Dendritic cell treated with granulocyte-macrophage colony-stimulating factor and Interleukin-4, amounts not matched to agents 40 ng/mL and 50 ng/mL, for 4 days (primary cell): ENCODE measurements around the gene REEP6.

Experiments used
- H3K27ac Mint-ChIP-seq: one replicate; pipeline ENCODE4 v1.8.0; 2022; ENCODE audit warnings: mild to moderate bottlenecking, mixed read lengths
- H3K27me3 Mint-ChIP-seq: one replicate; pipeline ENCODE4 v1.8.0; 2022; ENCODE audit warnings: mild to moderate bottlenecking, mixed read lengths
- H3K36me3 Mint-ChIP-seq: one replicate; pipeline ENCODE4 v1.8.0; 2022; ENCODE audit warnings: low read depth, mixed read lengths
- H3K4me1 Mint-ChIP-seq: one replicate; pipeline ENCODE4 v1.8.0; 2022; ENCODE audit warnings: low read depth, mixed read lengths
- H3K4me3 Mint-ChIP-seq: one replicate; pipeline ENCODE4 v1.8.0; 2022; ENCODE audit warnings: mild to moderate bottlenecking, moderate library complexity, mixed read lengths
- H3K9me3 Mint-ChIP-seq: one replicate; pipeline ENCODE4 v1.8.0; 2022; ENCODE audit warnings: mixed read lengths
- intact Hi-C: fragments of 100-400 bp; cut with micrococcal nuclease; formaldehyde crosslinking; loops from one replicate; pipeline ENCODE4 v1.15.0; 2022

Gene REEP6

DNA sequence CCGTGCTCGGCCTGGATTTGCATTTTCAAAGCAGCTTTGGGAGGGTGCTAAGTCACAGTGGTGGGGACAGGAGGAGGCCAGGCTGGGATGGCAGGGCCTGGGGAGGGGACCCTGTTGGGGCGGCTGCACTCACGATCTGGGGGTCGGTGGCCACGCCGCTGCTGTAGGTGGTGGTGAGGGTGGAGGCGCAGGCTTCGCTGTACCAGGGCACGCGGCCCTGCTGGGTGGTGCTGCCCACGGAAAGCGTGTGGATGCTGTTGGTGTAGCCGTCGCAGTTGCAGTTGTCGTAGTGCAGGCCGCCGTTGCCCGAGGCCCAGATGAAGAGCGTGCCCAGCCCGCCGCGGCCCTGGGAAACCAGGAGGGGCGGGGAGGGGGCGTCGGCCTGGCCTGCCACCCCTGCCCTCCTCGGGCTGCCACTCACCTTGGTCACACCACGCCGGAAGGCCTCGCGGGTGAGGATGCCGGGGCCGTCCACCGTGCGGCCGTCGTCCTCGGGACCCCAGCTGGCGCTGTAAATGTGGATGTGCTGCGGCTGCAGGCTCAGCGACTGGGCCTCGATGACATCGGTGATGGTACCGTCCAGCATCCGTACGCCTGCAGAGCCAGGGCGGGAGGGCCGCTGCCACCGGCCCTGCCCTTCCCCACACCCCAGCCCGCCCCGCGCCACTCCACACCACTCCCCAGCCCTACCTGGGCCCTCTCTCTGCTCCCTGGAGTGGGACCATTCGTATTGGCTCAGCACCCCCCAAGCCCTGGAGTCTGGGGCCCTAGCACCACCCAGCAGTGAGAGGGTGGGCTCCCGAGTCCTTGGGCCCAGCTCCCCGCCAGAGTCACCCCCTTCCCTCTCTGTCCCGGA, 4.0 kb upstream of the REEP6 start:
- Mint-ChIP-seq H3K27ac (no peak overlapping the region), H3K4me1 (peaks cover 22% of the 10 kb centered on the region), H3K27me3 (peaks cover 11% of the 10 kb centered on the region), H3K36me3 (no peaks in the 10 kb centered on the region), H3K4me3 (no peak overlapping the region), H3K9me3 (no peaks in the 10 kb centered on the region)
- intact Hi-C loops = no loop called here

DNA sequence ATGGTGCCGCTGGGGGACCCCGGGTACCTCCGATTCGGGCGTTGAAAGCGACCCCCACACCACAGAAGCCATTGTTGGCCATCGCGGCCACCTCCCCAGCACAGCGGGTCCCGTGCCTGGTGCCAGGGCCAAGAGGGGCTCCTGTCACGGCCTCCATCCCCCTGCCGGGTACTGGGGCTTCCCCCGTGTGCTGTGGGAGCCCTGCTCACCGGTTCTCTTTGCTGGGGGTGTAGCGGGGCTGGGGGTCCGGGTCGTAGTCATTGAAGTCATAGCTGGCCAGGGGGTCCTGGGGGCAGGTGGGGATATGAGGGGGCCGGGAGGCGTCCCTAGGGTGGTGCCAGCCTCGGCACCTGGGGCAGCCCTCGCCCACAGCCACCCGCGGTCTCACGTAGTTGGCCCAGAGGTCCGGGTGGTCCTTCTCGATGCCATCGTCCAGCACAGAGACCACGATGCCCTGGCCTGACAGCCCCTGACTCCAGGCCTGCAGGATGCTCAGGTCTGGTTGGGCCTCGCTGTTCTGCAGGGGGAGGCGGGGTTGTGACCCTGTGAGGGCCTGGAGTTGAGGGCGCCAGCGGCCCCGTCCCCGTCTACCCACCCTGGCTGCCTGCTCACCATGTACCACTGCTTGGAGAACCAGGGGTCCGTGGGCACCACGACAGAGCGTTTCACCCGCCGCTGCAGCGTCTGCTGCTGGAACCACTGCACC, 3.3 kb upstream of the REEP6 start:
- Mint-ChIP-seq H3K27me3 (peaks cover 18% of the 10 kb centered on the region), H3K36me3 (no peaks in the 10 kb centered on the region), H3K4me1 (peaks cover 28% of the 10 kb centered on the region), H3K9me3 (no peaks in the 10 kb centered on the region), H3K4me3 (no peak overlapping the region), H3K27ac (no peak overlapping the region)
- intact Hi-C loops = no loop called here

DNA sequence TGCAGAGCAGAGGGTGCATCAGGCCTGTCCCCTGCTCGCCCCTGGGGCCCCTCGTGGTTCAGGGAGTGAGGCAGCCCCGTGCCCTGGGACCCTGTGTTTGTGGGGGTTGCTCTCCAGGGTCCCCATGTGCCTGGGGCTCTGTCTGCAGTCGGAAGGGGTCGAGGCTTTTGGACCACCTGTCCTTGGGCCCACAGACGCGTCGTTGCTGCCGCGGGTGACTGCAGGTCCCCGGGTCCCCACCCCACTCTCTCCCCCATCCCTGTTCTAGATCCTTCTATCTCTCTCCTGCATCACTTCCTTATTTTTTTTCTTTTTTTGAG, 2.7 kb upstream of the REEP6 start:
- intact Hi-C loops = no loop called here
- H3K27ac Mint-ChIP-seq = no peak overlapping the region
- peaks cover 24% of the 10 kb centered on the region for H3K27me3 Mint-ChIP-seq
- no peaks in the 10 kb centered on the region for H3K36me3 Mint-ChIP-seq
- H3K9me3 Mint-ChIP-seq = no peaks in the 10 kb centered on the region
- no peak overlapping the region for H3K4me3 Mint-ChIP-seq
- H3K4me1 Mint-ChIP-seq = peaks cover 33% of the 10 kb centered on the region

DNA sequence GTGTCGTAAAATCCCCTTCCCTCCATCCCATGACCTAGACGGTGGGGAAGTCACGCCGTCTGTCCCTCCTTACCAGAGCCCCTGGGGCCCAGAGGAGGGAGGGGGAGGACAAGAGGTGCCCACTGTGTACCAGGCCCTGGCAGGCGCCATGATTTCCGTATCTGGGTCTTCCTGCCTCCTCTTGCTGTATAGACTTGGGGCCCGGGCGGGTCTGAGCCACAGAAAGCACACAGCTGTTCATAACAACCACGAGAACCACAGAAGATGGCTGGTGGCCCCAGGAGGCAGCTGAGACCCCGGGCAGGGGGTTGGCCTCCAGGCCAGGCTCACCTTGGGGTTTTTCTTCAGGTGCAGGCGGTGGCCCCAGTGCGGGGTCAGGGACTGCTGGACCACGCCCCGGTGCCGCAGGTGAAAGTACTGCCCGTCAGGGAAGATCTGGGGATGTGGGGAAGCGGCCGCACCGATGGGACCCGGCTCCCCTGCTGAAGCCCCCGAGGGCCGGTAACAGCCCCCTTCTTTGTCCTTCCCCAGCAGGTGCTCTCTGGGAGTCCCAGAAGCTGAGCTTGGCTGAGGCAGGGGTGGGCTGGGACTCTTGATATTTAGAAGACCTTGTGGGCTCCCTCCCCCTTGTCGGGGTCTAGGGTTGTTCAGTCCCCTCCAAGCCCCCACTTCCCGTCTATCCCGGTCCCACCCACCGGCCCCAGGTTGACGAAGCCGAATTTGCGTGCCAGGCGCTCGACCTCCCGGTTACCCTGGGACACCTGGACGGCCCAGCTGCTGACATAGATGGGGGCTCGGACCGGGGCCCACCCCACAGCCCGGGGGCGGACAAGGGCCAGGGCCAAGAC, 1.3 kb upstream of the REEP6 start:
- intact Hi-C loops = no loop called here

DNA sequence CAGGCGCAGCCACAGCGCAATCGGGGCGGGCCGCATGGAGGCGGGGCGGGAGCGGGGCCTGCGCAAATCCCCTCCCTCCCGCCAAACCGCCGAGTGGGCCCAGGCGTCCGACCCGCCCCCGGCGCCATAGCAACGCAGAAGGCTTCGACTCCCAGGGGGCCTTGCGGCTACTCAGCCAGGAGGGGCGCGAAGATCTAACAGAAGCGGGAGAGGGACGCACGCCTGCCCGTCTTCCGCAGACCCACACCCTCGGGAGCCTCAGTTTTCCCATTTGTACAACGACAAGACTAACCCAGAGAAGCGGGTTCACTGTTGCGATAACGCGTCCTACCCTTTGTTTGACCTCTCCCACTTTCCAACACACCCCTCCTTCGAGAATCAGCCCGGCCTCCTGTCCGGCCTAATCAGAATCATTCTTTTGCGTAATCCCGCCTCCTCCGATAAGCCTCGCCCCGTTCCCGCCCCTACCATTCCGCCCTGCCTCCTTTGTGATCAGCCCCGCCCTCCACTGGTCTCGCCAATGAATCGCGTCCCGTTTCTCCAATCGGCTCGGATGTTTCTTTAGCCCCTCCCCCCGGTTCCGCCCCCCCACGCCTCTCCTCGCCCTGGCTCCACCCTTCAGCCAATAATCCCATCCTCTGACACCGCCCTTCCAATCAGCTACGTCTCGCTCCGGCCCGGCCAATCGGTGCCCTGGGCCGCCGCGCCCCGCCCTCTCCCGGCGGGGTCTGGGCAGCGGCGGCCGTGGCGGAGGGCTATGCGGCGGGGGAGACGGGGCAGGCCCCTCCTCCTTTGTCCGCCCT, 469 bp upstream of the REEP6 start, which contains the start of gene PCSK4:
Gene PCSK4 (minus strand): TSS at position 40 of the 803 bp plus-strand sequence. CDS start 4 bp downstream, at position 36.
- Mint-ChIP-seq H3K4me1 (peaks cover 35% of the 10 kb centered on the region), H3K4me3 (peak within 1 kb of the TSS; percentile 78), H3K27ac (peak within 1 kb of the TSS; percentile 77), H3K27me3 (peaks cover 38% of the 10 kb centered on the region), H3K9me3 (no peaks in the 10 kb centered on the region), H3K36me3 (no peaks in the 10 kb centered on the region)
- intact Hi-C loops = no loop called here

More for the DNA sequence above, 1.3 kb upstream of the REEP6 start:
- no peaks in the 10 kb centered on the region for H3K36me3 Mint-ChIP-seq
- peaks cover 35% of the 10 kb centered on the region for H3K4me1 Mint-ChIP-seq
- H3K4me3 Mint-ChIP-seq = peak overlapping the region; percentile 78
- no peaks in the 10 kb centered on the region for H3K9me3 Mint-ChIP-seq
- peak overlapping the region; percentile 77 for H3K27ac Mint-ChIP-seq
- peaks cover 34% of the 10 kb centered on the region for H3K27me3 Mint-ChIP-seq

DNA sequence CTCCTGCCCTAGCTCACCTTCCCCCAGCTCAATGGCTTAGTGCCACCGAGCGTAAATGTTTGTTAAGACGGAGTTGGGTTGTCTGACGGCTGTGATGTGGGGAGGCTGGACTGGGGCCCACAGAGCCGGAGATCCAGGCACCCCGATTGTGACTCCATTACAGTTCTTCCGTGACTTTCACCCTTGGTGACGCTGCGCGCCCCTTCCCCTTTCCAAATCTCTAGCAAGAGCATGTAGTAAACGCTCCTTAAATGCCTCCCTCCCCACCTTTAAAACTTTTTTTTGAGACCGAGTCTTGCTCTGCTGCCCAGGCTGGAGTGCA, 829 bp downstream of the REEP6 start:
- peaks cover 43% of the 10 kb centered on the region for H3K27me3 Mint-ChIP-seq
- H3K36me3 Mint-ChIP-seq = no peaks in the 10 kb centered on the region
- peak overlapping the region; percentile 67 for H3K4me3 Mint-ChIP-seq
- peak overlapping the region; percentile 57 for H3K27ac Mint-ChIP-seq
- H3K4me1 Mint-ChIP-seq = peaks cover 35% of the 10 kb centered on the region
- H3K9me3 Mint-ChIP-seq = no peaks in the 10 kb centered on the region
- intact Hi-C loops = no loop called here

DNA sequence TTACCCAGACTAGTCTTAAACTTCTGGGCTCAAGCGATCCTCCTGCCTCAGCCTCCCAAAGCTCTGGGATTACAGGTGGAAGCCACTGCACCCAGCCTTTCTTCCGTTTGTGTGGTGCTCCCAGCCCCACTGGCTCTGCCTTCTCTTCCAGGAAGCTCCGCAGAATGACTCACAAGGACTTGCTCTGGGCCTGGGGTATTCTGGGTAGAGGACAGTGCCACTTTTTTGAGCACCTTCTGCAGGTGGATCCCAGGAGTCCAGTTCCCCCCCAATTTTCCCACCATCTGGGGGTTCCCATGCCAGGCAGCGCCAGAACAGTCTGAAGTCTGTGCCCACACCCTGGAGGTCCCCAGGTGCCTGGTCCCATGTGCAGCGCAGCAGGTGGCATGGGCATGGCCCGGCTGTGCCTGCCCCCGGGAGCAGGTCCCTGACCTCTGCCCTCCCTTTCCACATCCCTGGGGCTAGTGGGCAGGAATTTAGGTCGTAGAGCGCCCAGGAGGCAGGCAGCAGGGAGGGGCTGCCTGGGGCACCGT, 1.6 kb downstream of the REEP6 start:
- Mint-ChIP-seq H3K27ac (no peak overlapping the region), H3K9me3 (no peaks in the 10 kb centered on the region), H3K4me3 (no peak overlapping the region), H3K36me3 (no peaks in the 10 kb centered on the region), H3K27me3 (peaks cover 44% of the 10 kb centered on the region), H3K4me1 (peaks cover 35% of the 10 kb centered on the region)
- intact Hi-C loops = no loop called here

DNA sequence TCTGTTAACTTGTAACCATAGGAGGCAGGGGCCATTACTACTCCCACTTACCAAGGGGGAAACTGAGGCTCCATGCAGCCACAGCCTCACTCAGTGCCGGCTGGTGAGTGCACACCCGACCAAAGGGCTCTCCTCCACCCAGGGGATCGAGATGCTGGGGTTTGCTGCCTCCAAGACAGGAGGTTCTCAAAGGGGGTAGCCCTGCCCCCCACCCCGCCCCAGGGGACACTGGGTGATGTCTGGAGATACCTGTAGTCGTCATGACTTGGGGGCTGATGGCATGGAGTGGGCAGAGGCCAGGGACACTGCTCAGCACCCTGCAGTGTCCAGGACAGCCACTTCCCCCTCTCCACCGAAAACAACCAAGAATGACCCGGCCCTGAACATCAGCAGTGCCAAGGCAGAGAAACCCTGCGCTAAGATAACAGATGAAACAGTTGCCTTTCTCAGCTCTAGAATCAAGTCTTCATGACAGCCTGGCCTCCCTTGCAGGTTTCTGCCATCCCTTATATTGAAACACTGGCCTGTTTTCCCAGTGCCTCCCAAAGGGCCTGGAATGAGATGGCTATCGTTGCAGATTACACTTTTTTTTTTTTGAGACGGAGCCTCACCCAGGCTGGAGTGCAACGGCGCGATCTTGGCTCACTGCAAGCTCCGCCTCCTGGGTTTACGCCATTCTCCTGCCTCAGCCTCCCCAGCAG, 3.3 kb downstream of the REEP6 start:
- Mint-ChIP-seq H3K36me3 (no peaks in the 10 kb centered on the region), H3K4me3 (no peak overlapping the region), H3K4me1 (peaks cover 24% of the 10 kb centered on the region), H3K9me3 (no peaks in the 10 kb centered on the region), H3K27me3 (peaks cover 46% of the 10 kb centered on the region), H3K27ac (no peak overlapping the region)
- intact Hi-C loops = no loop called here

DNA sequence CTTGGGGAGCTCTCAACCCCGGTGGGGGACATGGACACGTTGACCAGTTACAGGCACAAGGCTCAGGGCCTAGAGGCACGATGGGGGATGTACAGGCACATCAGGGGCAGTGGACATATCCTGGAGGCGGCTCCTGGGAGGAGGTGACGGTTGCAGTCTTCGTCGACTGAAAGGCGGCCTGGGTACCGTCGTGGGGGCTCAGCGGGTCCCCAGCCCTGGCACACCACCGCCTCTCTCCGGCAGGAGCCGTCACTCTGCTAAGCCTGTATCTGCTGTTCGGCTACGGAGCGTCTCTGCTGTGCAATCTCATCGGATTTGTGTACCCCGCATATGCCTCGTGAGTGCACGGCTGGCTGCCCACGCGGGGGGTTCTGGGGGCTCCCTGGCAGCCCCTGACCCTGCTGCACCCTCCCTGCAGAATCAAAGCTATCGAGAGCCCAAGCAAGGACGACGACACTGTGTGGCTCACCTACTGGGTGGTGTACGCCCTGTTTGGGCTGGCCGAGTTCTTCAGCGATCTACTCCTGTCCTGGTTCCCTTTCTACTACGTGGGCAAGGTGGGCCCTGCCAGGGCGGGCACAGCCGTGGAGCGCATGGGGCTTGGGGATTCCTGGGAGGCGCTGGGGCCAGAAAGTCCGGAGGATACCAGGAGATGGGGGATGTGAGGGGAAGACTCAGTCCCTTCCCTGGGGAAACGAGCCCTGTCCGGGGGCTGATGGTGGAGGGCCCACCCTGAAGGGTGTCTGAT, 4.2 kb downstream of the REEP6 start:
- H3K36me3 Mint-ChIP-seq = no peaks in the 10 kb centered on the region
- no peaks in the 10 kb centered on the region for H3K9me3 Mint-ChIP-seq
- H3K4me3 Mint-ChIP-seq = no peak overlapping the region
- intact Hi-C loops = no loop called here
- H3K27ac Mint-ChIP-seq = no peak overlapping the region
- peaks cover 47% of the 10 kb centered on the region for H3K27me3 Mint-ChIP-seq
- H3K4me1 Mint-ChIP-seq = peaks cover 19% of the 10 kb centered on the region

DNA sequence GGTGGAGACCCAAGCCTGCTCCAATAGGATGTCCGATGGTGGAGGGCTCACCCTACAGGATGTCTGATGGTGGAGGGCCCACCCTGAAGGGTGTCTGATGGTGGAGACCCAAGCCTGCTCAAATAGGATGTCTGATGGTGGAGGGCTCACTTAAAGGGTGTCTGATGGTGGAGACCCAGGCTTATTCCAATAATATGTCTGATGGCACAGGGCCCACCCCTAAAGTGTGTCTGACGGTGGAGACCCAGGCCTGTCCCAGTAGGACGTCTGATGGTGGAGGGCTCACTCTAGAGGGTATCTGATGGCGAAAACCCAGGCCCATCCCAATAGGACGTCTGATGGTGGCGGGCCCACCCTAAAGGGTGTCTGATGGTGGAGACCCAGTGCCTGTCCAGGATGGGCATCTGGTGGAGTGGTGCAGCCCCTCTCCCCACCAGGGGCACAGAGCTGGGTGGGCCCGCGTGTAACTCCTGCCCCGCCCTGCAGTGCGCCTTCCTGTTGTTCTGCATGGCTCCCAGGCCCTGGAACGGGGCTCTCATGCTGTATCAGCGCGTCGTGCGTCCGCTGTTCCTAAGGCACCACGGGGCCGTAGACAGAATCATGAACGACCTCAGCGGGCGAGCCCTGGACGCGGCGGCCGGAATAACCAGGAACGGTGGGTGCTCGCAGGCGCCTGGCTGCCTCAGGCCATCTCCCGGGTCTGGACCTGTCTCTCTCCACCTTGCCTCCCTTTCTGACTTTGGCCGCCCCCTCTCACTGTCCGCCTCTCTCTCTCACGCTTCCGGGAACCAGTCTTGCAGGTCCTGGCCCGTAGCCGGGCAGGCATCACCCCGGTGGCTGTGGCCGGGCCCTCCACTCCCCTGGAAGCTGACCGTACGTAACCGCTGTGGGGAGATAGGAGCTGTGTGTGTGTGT, 5.1 kb downstream of the REEP6 start:
- peaks cover 49% of the 10 kb centered on the region for H3K27me3 Mint-ChIP-seq
- H3K36me3 Mint-ChIP-seq = no peaks in the 10 kb centered on the region
- H3K4me1 Mint-ChIP-seq = peaks cover 19% of the 10 kb centered on the region
- no peak overlapping the region for H3K27ac Mint-ChIP-seq
- H3K4me3 Mint-ChIP-seq = no peak overlapping the region
- H3K9me3 Mint-ChIP-seq = no peaks in the 10 kb centered on the region
- intact Hi-C loops = no loop called here

DNA sequence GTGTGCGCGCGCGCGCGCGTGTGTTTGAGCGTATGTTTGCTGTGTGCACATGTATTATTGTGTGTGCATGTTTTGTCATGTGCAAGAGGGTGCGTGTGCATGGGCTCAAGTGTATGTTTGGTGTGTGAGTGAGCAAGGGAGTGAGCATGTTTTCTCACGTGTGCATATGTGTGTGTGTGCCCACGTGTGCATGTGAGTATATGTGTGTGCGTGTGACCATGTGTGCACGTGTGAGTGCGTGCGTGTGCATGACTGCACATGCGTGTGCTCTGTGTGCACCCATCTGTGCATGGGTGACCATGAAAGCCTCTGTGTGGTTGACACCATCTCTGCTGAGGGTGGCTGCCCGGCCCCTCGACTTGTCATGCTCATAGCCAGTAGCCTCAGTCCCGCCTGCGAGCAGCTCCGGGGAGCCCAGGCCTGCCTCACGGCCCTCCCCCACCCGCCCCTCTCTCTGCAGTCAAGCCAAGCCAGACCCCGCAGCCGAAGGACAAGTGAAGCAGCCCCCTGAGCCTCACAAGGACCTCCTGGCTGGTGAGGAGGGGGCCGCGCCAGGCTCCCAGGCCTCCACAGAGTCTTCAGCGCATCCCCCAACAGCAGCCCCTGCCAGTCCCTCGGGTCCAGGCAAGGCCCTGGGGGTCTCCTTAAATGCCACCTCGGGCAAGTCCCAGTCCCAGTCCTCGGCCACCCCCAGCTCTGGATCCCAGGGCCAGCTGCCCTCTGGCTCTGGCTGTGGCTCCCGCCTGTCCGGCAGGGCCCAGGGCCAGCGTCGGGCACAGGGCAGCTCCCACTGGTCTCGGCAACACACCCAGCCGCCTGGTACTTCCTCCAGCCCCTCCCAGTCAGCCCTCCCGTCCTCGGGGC, 6.0 kb downstream of the REEP6 start:
- H3K27ac Mint-ChIP-seq = no peak overlapping the region
- peaks cover 47% of the 10 kb centered on the region for H3K27me3 Mint-ChIP-seq
- H3K4me1 Mint-ChIP-seq = peaks cover 13% of the 10 kb centered on the region
- H3K9me3 Mint-ChIP-seq = no peaks in the 10 kb centered on the region
- no peaks in the 10 kb centered on the region for H3K36me3 Mint-ChIP-seq
- intact Hi-C loops = no loop called here
- no peak overlapping the region for H3K4me3 Mint-ChIP-seq
